ENCODE results near the gene NUDT5. TPM values are rescaled to one million over a fixed set of nuclear protein-coding genes. Genes with fewer than 3 reads are reported as not detected.

Gene NUDT5
- total and polyA plus RNA-seq, 2 experiments from 2014 or later: 33.2 to 107 TPM

DNA sequence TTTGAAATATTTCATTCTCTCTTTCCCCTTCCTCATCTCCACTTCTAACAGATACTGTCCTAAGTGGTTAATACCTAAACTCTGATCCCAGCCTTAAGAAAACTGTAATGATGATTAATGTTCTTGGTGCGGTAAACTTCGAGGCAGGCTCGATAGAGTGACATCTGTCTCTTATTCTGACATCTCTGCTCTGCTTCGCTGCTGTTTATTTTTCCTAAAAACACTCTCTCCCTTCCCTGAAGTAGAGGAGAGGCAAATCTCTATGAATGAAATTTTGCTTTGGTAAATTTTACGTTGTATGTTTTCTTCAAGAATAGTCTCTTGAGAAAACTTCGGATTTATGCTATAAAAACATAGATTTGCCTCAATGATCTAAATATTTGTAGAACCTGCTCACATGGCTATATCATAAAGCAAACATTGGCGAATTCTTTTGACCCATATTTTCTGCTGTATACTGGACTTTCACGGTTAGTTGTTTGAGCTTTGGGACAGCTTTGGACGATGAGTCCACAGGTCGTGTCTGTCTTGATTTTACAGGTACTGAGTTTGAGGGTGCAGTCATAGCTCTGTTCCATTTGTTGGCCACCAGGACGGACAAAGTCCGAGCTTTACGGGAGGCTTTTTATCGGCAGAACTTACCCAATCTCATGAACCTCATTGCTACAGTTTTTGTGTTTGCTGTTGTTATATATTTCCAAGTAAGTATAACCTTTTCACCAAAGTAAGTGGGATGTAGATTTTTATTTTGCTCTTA lies 39.1 kb downstream of the NUDT5 start:
- Histone ChIP-seq H3K9me2 (ENCODE audit: insufficient read depth) (no peaks in the 10 kb centered on the region), H3K9ac (no peak overlapping the region), H3K4me3 (no peak overlapping the region), H3K9me3 (ENCODE audit: low read depth) (no peaks in the 10 kb centered on the region), H3K4me2 (ENCODE audit: unreplicated experiment) (no peak overlapping the region), H3K79me2 (ENCODE audit: insufficient read depth) (no peaks in the 10 kb centered on the region), H3K27ac (no peak overlapping the region), H4K20me1 (ENCODE audit: insufficient read depth) (no peaks in the 10 kb centered on the region), H3F3A (ENCODE audit: insufficient read depth) (no peaks in the 10 kb centered on the region), H3K27me3 (replicated peaks; ENCODE audit: insufficient read depth) (no peaks in the 10 kb centered on the region), H3K4me1 (ENCODE audit: insufficient read depth) (no peaks in the 10 kb centered on the region), H3K36me3 (ENCODE audit: low read depth) (peaks cover 20% of the 10 kb centered on the region; the same call in 1 of the 2 replicates), H2AFZ (no peak overlapping the region)
- WGBS, 2 experiments (ENCODE audit: low coverage in 1 of 2, low lambda C conversion rate in 2 of 2, missing lambda C conversion rate in 2 of 2): 95 to 97% methylated on average over 14 of the region's 14 CpGs
- DNase-seq: no peak
- in situ Hi-C loops (cut with MboI): no loop called here
- TF ChIP-seq EZH2 (IDR thresholded peaks at IDR 0.05; ENCODE audit: insufficient read depth, poor library complexity, severe bottlenecking) (no peak), EZH2phosphoT487 (IDR thresholded peaks at IDR 0.05; ENCODE audit: insufficient read depth, low read depth) (no peak)

GRCh38 chr10:12154516-12154915 lies 41.2 kb downstream of the NUDT5 start:
- Histone ChIP-seq H4K20me1 (ENCODE audit: insufficient read depth) (no peaks in the 10 kb centered on the region), H3K9me2 (ENCODE audit: insufficient read depth) (no peaks in the 10 kb centered on the region), H3K9me3 (ENCODE audit: low read depth) (no peaks in the 10 kb centered on the region), H3K36me3 (ENCODE audit: low read depth) (peaks cover 20% of the 10 kb centered on the region; the same call in 1 of the 2 replicates), H2AFZ (no peak overlapping the region), H3K27ac (no peak overlapping the region), H3K4me3 (no peak overlapping the region), H3K4me2 (ENCODE audit: unreplicated experiment) (no peak overlapping the region), H3F3A (ENCODE audit: insufficient read depth) (no peaks in the 10 kb centered on the region), H3K4me1 (ENCODE audit: insufficient read depth) (no peaks in the 10 kb centered on the region), H3K9ac (no peak overlapping the region), H3K27me3 (replicated peaks; ENCODE audit: insufficient read depth) (no peaks in the 10 kb centered on the region), H3K79me2 (ENCODE audit: insufficient read depth) (no peaks in the 10 kb centered on the region)
- WGBS, 2 experiments (ENCODE audit: low coverage in 1 of 2, low lambda C conversion rate in 2 of 2, missing lambda C conversion rate in 2 of 2): 76 to 80% methylated on average over 6 of the region's 6 CpGs
- in situ Hi-C loops (cut with MboI): no loop called here
- DNase-seq: no peak
- no peak for TF ChIP-seq EZH2phosphoT487 (IDR thresholded peaks at IDR 0.05; ENCODE audit: insufficient read depth, low read depth)
- no peak for TF ChIP-seq EZH2 (IDR thresholded peaks at IDR 0.05; ENCODE audit: insufficient read depth, poor library complexity, severe bottlenecking)

- Histone ChIP-seq H3K27me3 (replicated peaks; ENCODE audit: insufficient read depth) (no peaks in the 10 kb centered on the region), H3K9ac (no peak overlapping the region), H2AFZ (no peak overlapping the region), H3K36me3 (ENCODE audit: low read depth) (0 out of 2 replicates have a peak, but pooled peaks cover 9% of the 10 kb centered on the region), H3K4me2 (ENCODE audit: unreplicated experiment) (no peak overlapping the region), H3F3A (ENCODE audit: insufficient read depth) (no peaks in the 10 kb centered on the region), H3K4me3 (no peak overlapping the region), H3K9me3 (ENCODE audit: low read depth) (no peaks in the 10 kb centered on the region), H3K4me1 (ENCODE audit: insufficient read depth) (no peaks in the 10 kb centered on the region), H4K20me1 (ENCODE audit: insufficient read depth) (no peaks in the 10 kb centered on the region), H3K79me2 (ENCODE audit: insufficient read depth) (no peaks in the 10 kb centered on the region), H3K9me2 (ENCODE audit: insufficient read depth) (no peaks in the 10 kb centered on the region), H3K27ac (no peak overlapping the region)
- no peak for DNase-seq
- WGBS, 2 experiments (ENCODE audit: low coverage in 1 of 2, low lambda C conversion rate in 2 of 2, missing lambda C conversion rate in 2 of 2): 73% methylated on average over 4 of the region's 4 CpGs
- no peak for TF ChIP-seq EZH2phosphoT487 (IDR thresholded peaks at IDR 0.05; ENCODE audit: insufficient read depth, low read depth)
- no peak for TF ChIP-seq EZH2 (IDR thresholded peaks at IDR 0.05; ENCODE audit: insufficient read depth, poor library complexity, severe bottlenecking)
- in situ Hi-C loops (cut with MboI): no loop called here
These were observed 45.5 kb downstream of the NUDT5 start for GRCh38 chr10:12150163-12150562.

DNA sequence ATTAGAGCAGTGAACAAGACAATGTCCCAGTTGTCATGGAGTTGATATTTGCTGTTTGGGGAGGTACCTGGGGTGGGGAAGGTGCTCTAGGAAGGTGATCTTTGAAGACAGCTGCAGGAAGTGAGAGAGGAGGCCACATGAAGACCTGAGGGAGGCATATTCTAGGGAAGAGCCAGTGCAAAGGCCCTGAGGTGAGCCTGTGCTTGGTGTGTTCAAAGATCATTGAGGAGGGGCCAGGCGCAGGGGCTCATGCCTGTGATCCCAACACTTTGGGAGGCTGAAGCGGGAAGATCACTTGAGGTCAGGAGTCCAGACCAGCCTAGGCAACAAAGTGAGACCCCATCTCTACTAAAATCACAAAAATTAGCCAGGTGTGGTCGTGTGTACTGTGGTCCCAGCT lies 51.2 kb downstream of the NUDT5 start:
- H2AFZ ChIP-seq: no peak overlapping the region
- no peak overlapping the region for H3K9ac ChIP-seq
- no peaks in the 10 kb centered on the region for H4K20me1 ChIP-seq (ENCODE audit: insufficient read depth)
- no peaks in the 10 kb centered on the region for H3F3A ChIP-seq (ENCODE audit: insufficient read depth)
- WGBS, 2 experiments (ENCODE audit: low coverage in 1 of 2, low lambda C conversion rate in 2 of 2, missing lambda C conversion rate in 2 of 2): 97 to 98% methylated on average over 3 of the region's 3 CpGs
- no peaks in the 10 kb centered on the region for H3K4me1 ChIP-seq (ENCODE audit: insufficient read depth)
- no peaks in the 10 kb centered on the region for H3K9me3 ChIP-seq (ENCODE audit: low read depth)
- no peaks in the 10 kb centered on the region for H3K9me2 ChIP-seq (ENCODE audit: insufficient read depth)
- TF ChIP-seq EZH2phosphoT487 (IDR thresholded peaks at IDR 0.05; ENCODE audit: insufficient read depth, low read depth): no peak
- TF ChIP-seq EZH2 (IDR thresholded peaks at IDR 0.05; ENCODE audit: insufficient read depth, poor library complexity, severe bottlenecking): no peak
- no peak overlapping the region for H3K4me2 ChIP-seq (ENCODE audit: unreplicated experiment)
- no peak overlapping the region for H3K4me3 ChIP-seq
- no peaks in the 10 kb centered on the region for H3K27me3 ChIP-seq (replicated peaks; ENCODE audit: insufficient read depth)
- H3K79me2 ChIP-seq (ENCODE audit: insufficient read depth): no peaks in the 10 kb centered on the region
- no peak for DNase-seq
- no peak overlapping the region for H3K27ac ChIP-seq
- peaks cover 23% of the 10 kb centered on the region for H3K36me3 ChIP-seq (ENCODE audit: low read depth)
- in situ Hi-C loops (cut with MboI): no loop called here

Measured in GM23248 (cell line).